Coronary artery (tissue), 2 donors: ENCODE results near the gene GPR15.

Experiments
- DNase-seq: peaks from one replicate; pipeline ENCODE4 v3.0.0-alpha.2; 2017; ENCODE audit warnings: low spot score
- H3K27ac ChIP-seq, 2 donors: fragments of 200-600 bp; sonication (generic); one replicate each; pipeline ENCODE4 v1.5.1; 2016 to 2019
- H3K4me3 ChIP-seq: fragments of 200-600 bp; sonication (generic); 2 replicates; pipeline ENCODE4 v1.5.1; 2016; ENCODE audit warnings: mild to moderate bottlenecking, moderate library complexity
- CTCF ChIP-seq: fragments of 200-600 bp; sonication (generic); IDR thresholded peaks from one replicate; pipeline ENCODE4 v1.5.1; 2019; ENCODE audit warnings: antibody characterized with exemption

GPR15 gene

GRCh38 chr3:98529856-98530459, 1.8 kb upstream of the GPR15 start:
- no peak overlapping the region for H3K4me3 ChIP-seq
- no peak for DNase-seq
- TF ChIP-seq CTCF: no peak
- no peak overlapping the region for H3K27ac ChIP-seq

- DNase-seq: no peak
- Histone ChIP-seq H3K4me3 (no peak overlapping the region), H3K27ac (no peak overlapping the region)
- no peak for TF ChIP-seq CTCF
Measured at GRCh38 chr3:98530676-98531075, 1.1 kb upstream of the GPR15 start.

- no peak for TF ChIP-seq CTCF
- no peak overlapping the region for H3K27ac ChIP-seq
- H3K4me3 ChIP-seq: no peak overlapping the region
- no peak for DNase-seq
Measured at GRCh38 chr3:98532275-98532637, 478 bp downstream of the GPR15 start.

GRCh38 chr3:98532709-98533571, 1.2 kb downstream of the GPR15 start:
- Histone ChIP-seq H3K4me3 (no peak overlapping the region), H3K27ac (no peak overlapping the region)
- no peak for DNase-seq
- no peak for TF ChIP-seq CTCF

GRCh38 chr3:98534168-98534567, 2.4 kb downstream of the GPR15 start:
- Histone ChIP-seq H3K4me3 (no peak overlapping the region), H3K27ac (no peak overlapping the region)

GRCh38 chr3:98534734-98535133, 3.0 kb downstream of the GPR15 start:
- Histone ChIP-seq H3K4me3 (no peak overlapping the region), H3K27ac (no peak overlapping the region)
- no peak for TF ChIP-seq CTCF
- no peak for DNase-seq

More at GRCh38 chr3:98534168-98534567, 2.4 kb downstream of the GPR15 start:
- no peak for TF ChIP-seq CTCF
- DNase-seq: no peak
